ENCODE measurements around the gene CP.

CP gene

GRCh38 chr3:149186219-149186618 lies 35.4 kb downstream of the CP start:
- no peak for DNase-seq (ENCODE audit: low spot score)

DNA sequence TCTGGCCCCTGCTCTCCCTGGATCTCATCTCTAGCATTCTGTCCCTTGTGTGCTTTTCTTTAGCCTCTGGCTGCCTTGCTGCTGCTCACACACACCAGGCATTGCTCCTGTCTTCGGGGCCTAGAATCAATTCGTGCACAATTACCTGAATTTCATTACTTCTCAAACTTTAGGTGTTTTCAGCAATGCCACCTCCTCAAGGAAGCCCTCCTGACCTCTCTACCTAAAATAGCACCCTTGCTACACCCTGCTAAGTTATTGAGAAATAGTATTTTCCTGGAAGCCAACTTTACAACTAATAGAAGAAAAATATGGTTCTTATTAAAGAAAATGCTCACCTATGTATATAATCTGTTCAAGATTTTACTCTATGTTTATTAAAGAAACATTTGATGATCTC lies 40.4 kb downstream of the CP start:
- no peak for DNase-seq (ENCODE audit: low spot score)

DNA sequence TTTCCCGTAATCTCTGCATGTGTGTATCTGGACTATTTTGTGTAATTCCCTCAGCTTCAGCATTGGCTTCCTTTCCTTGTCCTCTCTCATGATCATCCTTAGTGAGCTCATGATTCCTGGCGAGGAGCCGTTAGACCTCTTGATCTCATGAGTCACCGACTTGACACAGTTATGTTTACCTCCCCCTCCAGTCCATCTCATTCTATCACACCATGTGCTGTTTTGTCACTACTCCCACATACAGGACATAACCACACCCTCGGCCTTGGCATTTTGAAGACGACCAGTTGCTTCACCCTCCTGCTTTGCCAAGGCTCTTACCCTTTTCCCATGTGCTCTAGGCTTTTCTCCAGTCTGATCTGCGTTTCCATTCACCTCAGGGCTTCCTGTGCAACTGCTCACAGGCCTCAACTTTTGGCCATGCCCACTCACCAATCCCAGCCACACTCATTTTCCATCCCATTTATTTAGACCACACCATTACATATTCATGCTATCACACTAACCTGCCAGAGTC lies 41.5 kb downstream of the CP start:
- peak; percentile 12 for DNase-seq (ENCODE audit: low spot score)

DNA sequence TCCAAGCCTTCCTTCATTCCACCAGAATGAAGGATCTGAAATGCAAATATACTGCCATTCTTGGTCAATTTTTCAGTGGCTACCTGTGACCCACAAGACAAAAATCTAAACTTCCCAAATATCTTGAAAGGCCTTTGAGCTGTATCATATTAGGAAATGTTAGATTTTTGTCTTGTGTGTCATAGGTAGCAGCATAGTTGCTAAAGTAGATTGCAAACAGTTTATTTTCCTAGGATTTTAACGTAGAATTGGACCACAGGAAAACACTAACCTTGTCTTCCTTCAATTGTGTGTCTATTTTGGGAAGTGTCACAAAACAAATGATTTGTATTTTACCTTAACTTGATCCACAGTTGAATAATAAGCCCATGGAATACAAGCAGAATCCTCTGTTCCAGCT lies 42.4 kb downstream of the CP start:
- DNase-seq (ENCODE audit: low spot score), result no peak

DNA sequence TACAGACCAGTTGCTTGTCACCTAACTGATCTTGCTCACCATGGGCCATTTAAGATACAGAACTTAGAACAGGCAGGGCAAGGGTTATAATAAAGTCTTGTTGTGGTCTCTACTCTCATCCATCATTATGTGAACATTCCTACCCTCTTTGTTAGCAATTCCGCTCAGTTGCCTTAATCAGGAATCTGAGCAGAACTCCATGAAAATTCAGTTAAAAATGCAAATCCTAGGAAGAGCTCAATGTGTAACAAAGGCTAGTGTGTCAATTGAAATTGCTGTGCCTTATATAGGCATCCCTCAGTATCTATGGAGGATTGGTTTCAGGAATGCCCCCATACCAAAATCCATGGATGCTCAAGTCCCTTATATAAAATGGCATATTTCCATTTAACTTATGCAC lies 44.5 kb downstream of the CP start:
- no peak for DNase-seq (ENCODE audit: low spot score)

DNA sequence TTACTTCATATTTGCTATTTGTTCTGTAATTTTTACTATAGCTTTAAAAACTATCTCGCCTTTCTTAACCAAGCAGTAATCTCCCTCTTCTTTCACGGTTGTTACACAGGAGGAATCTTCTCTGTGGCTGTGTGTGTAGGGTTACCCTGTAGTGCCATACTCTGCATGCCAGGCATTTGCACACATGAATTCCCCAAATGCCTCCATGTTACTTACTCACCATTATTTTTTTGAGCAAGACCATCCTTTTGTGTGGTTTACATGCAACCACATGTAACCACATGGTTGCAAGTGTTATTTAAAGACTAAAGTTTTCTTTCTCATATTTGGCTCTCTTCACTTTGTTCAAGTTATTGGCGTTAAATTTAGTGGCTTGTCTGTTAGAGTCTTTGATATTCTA lies 46.7 kb downstream of the CP start:
- no peak for DNase-seq (ENCODE audit: low spot score)

DNA sequence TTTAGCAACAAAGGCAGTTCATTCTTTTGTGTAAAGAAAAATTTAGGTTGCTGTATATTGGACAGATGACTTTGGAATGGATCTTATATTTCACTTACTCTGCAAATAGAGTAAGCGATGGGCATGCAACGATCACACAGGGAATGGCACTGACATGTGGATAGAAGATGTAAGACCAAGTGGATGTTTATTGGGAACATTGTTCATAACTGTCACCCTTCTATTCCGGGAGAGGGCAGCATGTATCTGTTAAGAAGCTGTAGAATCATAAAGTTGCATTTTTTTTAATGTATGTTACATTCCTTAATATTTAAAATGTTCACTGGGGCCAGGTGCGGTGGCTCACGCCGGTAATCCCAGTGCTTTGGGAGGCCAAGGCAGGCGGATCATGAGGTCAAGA lies 51.0 kb downstream of the CP start:
- no peak for DNase-seq (ENCODE audit: low spot score)

DNA sequence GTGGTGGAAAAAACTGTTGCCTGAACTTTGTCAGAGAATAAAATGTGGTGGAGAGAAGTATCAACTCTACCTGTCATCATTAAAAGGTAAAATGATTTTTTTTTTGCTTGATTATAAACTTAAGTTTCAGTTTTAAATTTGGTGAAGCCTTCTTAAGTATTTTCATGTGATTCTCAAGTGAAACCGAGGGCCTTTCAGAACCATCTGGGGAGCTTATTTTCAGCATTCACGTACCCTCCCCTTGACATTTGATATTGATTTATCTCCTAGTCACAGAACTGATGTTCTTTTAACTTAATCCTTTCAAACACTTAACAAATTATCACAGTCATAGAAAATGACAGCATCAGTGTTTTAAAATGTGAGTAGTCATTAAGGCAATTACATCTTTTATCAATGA lies 53.7 kb downstream of the CP start:
- no peak for DNase-seq (ENCODE audit: low spot score)

GRCh38 chr3:149163066-149163465 lies 58.6 kb downstream of the CP start:
- DNase-seq (ENCODE audit: low spot score), result no peak

GRCh38 chr3:149162007-149162406 lies 59.6 kb downstream of the CP start:
- no peak for DNase-seq (ENCODE audit: low spot score)

- no peak for DNase-seq (ENCODE audit: low spot score)
These were observed 60.8 kb downstream of the CP start for GRCh38 chr3:149160754-149161300.

GRCh38 chr3:149153402-149153801 lies 68.2 kb downstream of the CP start:
- no peak for DNase-seq (ENCODE audit: low spot score)

GRCh38 chr3:149152420-149152819 lies 69.2 kb downstream of the CP start:
- DNase-seq (ENCODE audit: low spot score), result no peak

DNA sequence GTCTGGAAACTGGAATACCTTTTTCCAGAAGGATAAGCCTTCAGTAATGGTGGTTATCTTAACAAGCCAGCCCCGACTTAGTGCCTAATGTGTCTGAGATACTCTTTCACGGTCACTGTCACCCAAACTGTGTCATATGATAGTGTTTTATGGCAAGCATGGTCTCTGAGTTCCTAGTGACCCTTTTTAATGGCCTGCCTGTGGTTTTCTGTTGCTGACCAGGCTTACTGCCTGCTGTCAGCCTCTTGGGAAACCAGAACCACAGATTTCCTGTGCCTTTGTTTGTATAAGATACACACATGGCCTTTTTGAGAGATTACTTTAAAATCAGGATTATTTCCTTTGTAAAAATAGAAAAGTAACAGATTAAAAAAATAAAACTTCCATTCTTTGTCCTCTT lies 69.8 kb downstream of the CP start:
- no peak for DNase-seq (ENCODE audit: low spot score)

DNA sequence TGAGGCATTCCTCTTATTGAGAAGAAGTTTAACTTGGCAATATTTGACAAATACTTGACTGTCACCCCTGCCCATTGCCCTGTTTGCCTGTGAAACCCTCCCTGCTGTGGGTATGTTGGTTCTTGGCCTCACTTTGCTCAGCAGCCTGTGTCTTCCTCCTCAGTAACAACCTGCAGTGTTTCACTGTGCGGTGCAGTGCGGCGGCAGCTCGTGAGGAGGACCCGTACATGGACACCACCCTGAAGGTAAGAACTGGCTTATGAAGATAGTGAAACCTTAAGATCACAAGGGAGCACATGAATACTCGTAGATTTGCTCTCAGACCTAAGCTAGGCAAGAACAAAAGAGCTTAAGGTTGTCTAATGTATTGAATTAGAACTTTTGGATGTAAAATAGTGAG lies 71.2 kb downstream of the CP start:
- DNase-seq (ENCODE audit: low spot score), result no peak

GRCh38 chr3:149145974-149146373 lies 75.7 kb downstream of the CP start:
- DNase-seq (ENCODE audit: low spot score), result no peak

DNA sequence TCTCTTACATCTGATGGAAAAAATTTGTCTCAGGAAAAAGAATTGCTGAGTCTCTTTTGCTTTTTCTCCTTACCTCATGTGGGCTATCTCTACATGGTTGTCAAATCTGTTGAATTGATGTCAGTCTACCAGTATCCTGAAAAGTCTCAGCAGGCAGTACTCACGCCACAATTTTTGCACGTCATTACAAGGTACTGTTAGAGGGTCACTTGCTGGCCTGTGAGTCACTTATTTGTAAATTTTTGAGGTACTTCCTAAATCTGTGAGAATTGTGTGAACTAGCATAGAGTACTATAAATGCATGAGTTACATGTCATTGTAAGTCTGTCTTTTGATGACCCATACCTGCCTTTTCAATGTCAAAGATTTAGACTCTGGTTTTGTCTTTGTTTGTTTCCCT lies 76.3 kb downstream of the CP start:
- no peak for DNase-seq (ENCODE audit: low spot score)

DNA sequence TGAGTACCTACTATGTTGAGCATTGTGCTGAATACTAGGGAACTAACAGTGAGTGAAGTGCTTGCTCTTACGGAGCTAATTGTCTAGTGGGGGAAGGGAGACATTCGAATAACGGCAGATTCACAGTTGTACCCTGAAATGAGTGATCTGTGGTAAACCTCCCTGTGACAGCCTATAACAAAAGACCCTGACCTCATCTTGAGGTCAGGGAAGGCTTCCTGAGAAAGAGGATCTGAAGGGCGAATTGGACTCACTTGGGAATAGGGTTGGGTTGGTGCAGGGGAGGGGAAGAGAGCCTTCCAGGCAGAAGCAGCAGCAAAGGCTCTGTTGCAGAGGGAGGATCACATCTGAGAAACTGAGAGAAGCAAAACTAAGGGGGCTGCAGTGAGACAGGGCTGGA lies 78.9 kb downstream of the CP start:
- DNase-seq (ENCODE audit: low spot score), result no peak

DNA sequence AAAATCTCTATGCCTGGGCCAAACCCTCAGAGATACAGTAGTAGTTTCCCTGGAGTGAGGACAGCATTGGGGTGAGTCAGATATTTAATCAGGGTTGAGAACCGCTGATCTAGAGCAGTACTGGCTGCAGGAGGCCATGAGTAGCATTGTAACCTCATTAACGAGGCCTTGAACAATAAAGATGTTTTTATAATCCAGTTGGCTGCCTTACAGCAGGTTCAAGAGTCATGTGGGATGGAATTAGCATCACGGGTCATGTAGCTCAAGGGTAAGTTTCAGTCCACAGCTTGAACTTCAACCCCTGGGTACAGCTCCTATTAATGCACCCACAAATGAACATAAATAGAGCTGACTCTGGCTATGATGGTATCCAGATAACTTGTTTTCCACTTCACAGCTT lies 87.1 kb downstream of the CP start:
- no peak for DNase-seq (ENCODE audit: low spot score)

DNA sequence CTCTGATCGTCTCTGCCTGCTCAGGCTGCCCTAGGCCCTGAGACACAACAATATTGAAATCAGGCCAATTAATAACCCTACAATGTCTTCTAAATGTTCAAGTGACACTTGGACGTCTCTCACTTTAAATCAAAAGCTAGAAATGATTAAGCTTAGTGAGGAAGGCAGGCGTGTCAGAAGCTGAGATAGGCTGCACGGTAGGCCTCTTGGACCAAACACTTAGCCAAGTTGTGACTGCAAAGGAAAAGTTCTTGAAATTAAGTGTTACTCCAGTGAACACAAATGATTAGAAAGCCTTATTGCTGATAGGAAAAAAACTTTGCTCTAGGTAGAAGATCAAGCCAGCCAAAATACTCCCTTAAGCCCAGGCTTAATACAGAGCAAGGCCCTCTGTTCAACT lies 90.0 kb downstream of the CP start:
- no peak for DNase-seq (ENCODE audit: low spot score)

DNA sequence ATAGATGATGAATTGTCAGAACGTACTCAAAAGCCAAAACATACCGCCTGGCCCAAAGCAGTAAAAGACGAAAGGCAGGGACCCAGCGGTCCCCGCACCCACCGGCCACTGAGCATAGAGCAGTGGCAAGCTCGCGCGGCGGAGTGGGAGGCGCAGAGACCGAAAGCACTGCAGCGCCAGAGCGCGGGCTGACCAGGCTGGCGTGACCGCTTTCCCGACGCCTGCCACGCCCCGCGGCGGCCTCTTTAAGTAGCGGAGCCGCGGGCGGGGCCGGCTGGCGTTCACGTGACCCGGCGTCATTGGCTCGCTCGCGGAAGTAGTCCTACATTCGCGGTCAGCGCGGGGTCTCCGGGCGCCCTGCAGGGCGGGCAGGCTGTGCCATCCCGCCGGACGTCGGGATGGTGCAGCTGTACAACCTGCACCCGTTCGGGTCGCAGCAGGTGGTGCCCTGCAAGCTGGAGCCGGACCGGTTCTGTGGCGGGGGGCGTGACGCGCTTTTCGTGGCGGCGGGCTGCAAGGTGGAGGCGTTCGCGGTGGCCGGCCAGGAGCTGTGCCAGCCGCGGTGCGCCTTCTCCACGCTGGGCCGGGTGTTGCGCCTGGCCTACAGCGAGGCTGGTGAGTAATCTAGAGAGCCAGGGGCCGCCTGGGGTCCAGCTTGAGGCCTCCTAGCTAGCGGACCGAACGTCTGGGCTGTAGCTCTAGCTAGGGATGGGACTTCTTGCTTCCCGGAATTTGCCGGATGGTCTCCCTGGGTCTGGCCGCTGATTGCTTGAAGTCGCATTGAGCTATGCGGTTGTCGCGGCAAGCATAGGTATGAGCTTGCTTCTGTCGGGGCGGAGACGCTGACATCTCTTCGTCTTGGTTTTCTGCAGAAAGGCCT lies 92.1 kb downstream of the CP start, which contains the start of gene HPS3:
Gene HPS3, plus strand, starts transcription at position 313 of the 880 bp plus-strand sequence. Its CDS starts 86 bp downstream, at position 399.
- peak; percentile 70 for DNase-seq (ENCODE audit: low spot score)

DNA sequence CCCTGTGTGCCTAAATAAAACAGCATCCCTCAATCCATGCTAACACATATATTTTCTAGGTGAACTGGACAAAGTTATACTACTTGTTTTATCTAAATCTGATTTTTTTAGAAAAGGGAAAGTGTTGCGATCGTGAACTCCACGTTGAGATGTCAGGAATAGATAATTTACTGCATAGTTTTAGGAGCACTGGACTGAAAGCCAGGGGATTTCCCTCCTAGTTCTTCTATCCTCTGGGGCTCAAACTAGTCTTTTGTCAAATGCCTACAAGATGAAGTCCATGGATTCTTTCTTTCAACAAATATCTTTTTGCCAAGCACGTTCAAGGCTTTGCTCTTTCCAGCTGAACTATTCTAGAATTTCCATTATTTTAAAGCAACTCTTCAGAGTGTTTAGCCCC lies 92.8 kb downstream of the CP start:
- DNase-seq (ENCODE audit: low spot score), result no peak

- no peak for DNase-seq (ENCODE audit: low spot score)
These were observed 98.7 kb downstream of the CP start for GRCh38 chr3:149122721-149123578.
